Progenitor cell of endocrine pancreas (in vitro differentiated cells): ENCODE results near the gene SHROOM1. TPM values are rescaled to one million over a fixed set of nuclear protein-coding genes. Genes with fewer than 3 reads are reported as not detected.
A peak's percentile ranks its signal among the peaks of the same experiment; 100 is the strongest.

Source experiments
- DNase-seq: peaks from one replicate; pipeline ENCODE4 v3.0.0; 2021; ENCODE audit warnings: low spot score; ENCODE audit not compliant: unreplicated experiment
- H3K27ac Mint-ChIP-seq: 2 replicates; pipeline ENCODE4 v1.8.0; 2021; ENCODE audit warnings: mild to moderate bottlenecking, moderate library complexity, mixed read lengths
- H3K27me3 Mint-ChIP-seq: 2 replicates; pipeline ENCODE4 v1.8.0; 2021; ENCODE audit warnings: mixed read lengths
- H3K36me3 Mint-ChIP-seq: 2 replicates; pipeline ENCODE4 v1.8.0; 2022; ENCODE audit warnings: mixed read lengths; ENCODE audit not compliant: insufficient read depth
- H3K4me1 Mint-ChIP-seq: 2 replicates; pipeline ENCODE4 v1.8.0; 2021; ENCODE audit warnings: low read depth, mixed read lengths
- H3K4me3 Mint-ChIP-seq: 2 replicates; pipeline ENCODE4 v1.8.0; 2021; ENCODE audit warnings: low read depth, mild to moderate bottlenecking, moderate library complexity, mixed read lengths
- H3K9me3 Mint-ChIP-seq: 2 replicates; pipeline ENCODE4 v1.8.0; 2021; ENCODE audit warnings: low read depth, mixed read lengths
- total RNA-seq: library from RNA; stranded (reverse); gene quantifications from 2 replicates; pipeline ENCODE4 v1.2.1, GENCODE V29; 2021
- TF ChIP-seq, protein P1 (sequence below): fragments of 200-600 bp; sonication (generic); IDR thresholded peaks from one replicate; pipeline ENCODE4 v1.5.0; 2021; ENCODE audit warnings: antibody characterized with exemption, mild to moderate bottlenecking; ENCODE audit not compliant: unreplicated experiment

Gene SHROOM1
- total RNA-seq, 1 donor from 2014 or later, result 10.0 TPM

DNA sequence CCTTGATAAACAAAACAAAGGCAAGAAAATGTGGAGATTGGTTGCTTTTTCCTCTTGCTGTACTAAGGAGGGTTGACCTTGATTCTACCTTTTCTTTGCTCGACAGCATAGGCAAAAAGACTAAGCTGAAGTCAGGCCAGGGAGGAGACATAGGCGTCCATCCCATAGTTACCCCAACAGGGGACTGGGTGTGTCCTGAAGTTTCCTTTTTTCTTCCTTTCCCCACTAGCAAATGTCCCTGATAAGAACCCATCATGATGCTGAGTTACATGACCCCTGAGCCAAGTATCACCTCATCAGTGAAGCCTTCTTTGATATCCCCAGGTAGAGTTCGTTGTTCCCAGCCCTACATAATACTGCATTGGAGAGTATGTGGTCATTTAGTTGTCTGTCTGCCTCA is 9.9 kb upstream of the SHROOM1 start:
- Mint-ChIP-seq H3K36me3 (no peaks in the 10 kb centered on the region), H3K9me3 (no peaks in the 10 kb centered on the region), H3K4me1 (peaks cover 6% of the 10 kb centered on the region), H3K27ac (no peak overlapping the region), H3K4me3 (no peak overlapping the region), H3K27me3 (peaks cover 3% of the 10 kb centered on the region)
- TF ChIP-seq, protein P1, sequence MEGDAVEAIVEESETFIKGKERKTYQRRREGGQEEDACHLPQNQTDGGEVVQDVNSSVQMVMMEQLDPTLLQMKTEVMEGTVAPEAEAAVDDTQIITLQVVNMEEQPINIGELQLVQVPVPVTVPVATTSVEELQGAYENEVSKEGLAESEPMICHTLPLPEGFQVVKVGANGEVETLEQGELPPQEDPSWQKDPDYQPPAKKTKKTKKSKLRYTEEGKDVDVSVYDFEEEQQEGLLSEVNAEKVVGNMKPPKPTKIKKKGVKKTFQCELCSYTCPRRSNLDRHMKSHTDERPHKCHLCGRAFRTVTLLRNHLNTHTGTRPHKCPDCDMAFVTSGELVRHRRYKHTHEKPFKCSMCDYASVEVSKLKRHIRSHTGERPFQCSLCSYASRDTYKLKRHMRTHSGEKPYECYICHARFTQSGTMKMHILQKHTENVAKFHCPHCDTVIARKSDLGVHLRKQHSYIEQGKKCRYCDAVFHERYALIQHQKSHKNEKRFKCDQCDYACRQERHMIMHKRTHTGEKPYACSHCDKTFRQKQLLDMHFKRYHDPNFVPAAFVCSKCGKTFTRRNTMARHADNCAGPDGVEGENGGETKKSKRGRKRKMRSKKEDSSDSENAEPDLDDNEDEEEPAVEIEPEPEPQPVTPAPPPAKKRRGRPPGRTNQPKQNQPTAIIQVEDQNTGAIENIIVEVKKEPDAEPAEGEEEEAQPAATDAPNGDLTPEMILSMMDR, result no peak
- DNase-seq, result no peak

DNA sequence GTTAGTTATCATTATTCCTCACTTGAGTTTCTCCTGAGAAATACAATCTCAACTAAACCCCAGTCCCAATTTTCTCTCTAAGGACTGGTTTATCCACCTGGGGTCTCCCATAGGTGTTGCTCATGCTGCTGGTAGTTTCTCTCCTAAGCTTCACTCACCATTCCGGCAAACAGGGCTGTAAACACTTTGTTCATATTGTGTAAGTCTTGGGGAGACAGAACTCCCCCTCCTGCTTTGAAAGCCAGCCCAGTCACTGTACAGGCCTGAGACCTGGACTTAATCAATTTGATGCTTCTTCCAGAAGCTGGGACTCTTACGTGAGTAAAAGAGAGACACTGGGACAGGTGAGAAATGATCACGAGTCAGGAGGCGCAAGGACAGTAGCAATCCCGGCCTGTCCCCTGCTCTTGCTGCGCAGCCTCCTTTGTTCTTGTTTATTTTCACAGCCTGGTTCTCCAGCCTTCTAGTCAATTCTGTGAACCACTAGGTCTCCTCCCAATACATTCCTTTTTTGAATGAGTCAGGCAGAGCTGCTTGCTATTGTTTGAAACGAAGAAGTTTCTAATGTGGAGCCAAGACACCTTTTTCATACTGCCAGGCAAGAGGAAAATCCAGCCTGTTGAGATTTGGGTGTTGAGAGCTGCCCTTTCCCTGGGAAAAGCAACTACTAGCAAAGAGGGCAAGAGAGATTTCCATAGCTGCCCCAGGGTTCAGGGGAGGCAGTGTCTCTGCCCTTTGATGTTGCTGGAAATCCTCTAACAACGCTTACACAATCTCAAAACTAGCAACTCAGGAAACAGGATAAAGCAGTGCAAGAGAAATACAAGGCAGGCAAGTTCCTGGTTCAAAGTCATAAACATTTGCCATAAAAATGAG is 9.2 kb upstream of the SHROOM1 start:
- peaks cover 6% of the 10 kb centered on the region for H3K4me1 Mint-ChIP-seq
- TF ChIP-seq, protein P1, result no peak
- H3K27ac Mint-ChIP-seq, result peak overlapping the region; percentile 17
- DNase-seq, result no peak
- no peak overlapping the region for H3K4me3 Mint-ChIP-seq
- H3K27me3 Mint-ChIP-seq, result peaks cover 3% of the 10 kb centered on the region
- no peaks in the 10 kb centered on the region for H3K36me3 Mint-ChIP-seq
- no peaks in the 10 kb centered on the region for H3K9me3 Mint-ChIP-seq

DNA sequence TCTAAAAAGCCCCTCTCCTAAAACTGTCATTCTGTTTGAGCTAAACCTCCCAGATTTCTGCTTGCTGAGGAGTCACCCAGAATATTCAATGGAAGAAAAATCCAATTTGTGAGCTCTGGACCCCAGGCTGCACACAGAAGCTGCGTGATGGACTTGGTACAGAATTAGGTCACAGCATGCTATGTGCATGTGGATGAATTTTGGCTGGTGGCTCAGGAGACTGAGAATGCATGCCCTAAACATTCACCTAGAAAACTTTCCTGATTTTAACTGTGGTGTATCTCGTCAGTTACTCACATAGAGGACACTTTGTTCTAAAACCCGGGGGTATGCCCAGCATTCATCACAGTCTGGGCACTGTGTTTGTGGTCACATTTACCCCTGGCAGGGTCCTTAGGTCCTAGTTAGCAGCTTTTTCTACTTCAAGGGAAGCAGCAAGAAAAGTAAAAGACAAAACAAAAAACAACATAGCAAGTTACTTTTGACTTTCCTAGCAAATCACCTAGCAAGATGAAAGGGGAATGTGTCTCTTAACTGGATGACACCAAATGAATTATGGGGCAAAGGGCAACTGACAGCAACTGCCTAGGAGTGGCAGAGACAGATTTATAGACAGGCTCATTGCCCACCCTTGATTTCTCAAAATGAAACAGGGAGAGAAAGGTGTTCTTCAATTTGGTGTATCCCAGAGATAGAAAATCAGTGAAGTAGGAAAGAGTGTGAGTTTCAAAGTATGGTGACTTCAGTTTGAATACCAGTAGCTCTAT is 8.3 kb upstream of the SHROOM1 start:
- Mint-ChIP-seq H3K4me3 (no peak overlapping the region), H3K27me3 (peaks cover 6% of the 10 kb centered on the region), H3K36me3 (no peaks in the 10 kb centered on the region), H3K9me3 (no peaks in the 10 kb centered on the region), H3K4me1 (peaks cover 6% of the 10 kb centered on the region), H3K27ac (peak overlapping the region; percentile 81)
- TF ChIP-seq, protein P1, result no peak
- no peak for DNase-seq

DNA sequence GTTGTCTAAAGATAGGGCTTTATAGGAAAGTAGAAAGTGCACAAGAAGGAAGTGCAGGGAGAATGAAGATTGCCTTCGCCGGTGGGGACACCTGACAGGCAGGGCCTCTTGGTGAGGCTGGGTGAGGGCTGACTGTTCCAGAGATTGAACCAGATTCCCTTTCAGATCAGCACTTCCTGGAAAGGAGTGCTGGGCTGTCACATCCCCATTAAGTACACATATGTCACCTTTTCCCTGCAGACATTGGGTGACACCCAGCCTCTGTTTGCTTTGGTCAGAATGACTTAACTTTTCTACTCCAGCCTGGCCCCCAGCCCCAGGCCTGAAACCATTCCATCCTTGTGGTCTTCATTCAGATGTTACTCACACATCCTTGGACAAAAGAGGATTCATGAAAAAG is 7.4 kb upstream of the SHROOM1 start:
- Mint-ChIP-seq H3K27me3 (peaks cover 6% of the 10 kb centered on the region), H3K27ac (no peak overlapping the region), H3K36me3 (no peaks in the 10 kb centered on the region), H3K4me3 (no peak overlapping the region), H3K9me3 (no peaks in the 10 kb centered on the region), H3K4me1 (peaks cover 6% of the 10 kb centered on the region)
- TF ChIP-seq, protein P1, result no peak
- no peak for DNase-seq

DNA sequence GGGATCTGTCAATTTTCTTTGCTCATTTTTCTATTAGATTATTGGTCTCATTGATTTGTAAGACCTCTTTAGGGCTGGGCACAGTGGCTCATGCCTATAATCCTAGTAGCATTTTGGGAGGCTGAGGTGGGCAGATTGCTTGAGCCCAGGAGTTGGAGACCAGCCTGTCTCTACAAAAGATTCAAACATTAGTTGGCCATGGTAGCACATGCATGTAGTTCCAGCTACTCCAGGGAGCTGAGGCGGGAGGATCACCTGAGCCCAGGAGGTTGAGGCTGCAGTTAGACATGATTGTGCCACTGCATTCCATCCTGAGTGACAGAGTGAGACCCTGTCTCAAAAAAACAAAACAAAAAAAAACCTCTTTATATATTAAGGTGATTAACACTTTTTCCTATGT is 6.4 kb upstream of the SHROOM1 start:
- no peak overlapping the region for H3K27ac Mint-ChIP-seq
- TF ChIP-seq, protein P1, result no peak
- no peak overlapping the region for H3K4me3 Mint-ChIP-seq
- DNase-seq, result no peak
- H3K36me3 Mint-ChIP-seq, result no peaks in the 10 kb centered on the region
- no peaks in the 10 kb centered on the region for H3K9me3 Mint-ChIP-seq
- H3K4me1 Mint-ChIP-seq, result peaks cover 6% of the 10 kb centered on the region
- H3K27me3 Mint-ChIP-seq, result peaks cover 10% of the 10 kb centered on the region
